Natural killer cell (primary cell): ENCODE measurements around the gene NAALADL2. TPM values are rescaled to one million over a fixed set of nuclear protein-coding genes. Genes with fewer than 3 reads are reported as not detected.
"Not testable (repeated sequence)": the region's sequence is repeated elsewhere in the genome, so short reads cannot be mapped to it uniquely, and the experiment has no call there.

Source experiments
- ATAC-seq, 3 donors: fragments of 150-1000 bp in 2 of 3; fragments of 200-7000 bp in 1 of 3; cut with Tn5 transposase; 1 replicate in 1 of 3; 2 replicates in 2 of 3; pipeline ENCODE4 v1.10.0; 2021; ENCODE audit warnings: mild to moderate bottlenecking in 2 of 3, moderate library complexity in 2 of 3
- DNase-seq, 2 donors: peaks; one replicate each; pipeline versions ENCODE4 v3.0.0 to v3.0.0-alpha.2; 2013 to 2021; ENCODE audit warnings: mixed read lengths in 1 of 2
- H3K27ac ChIP-seq: one replicate; pipeline ENCODE4 v1.5.1; 2013; ENCODE audit warnings: mild to moderate bottlenecking, low read length
- H3K27me3 ChIP-seq: one replicate; pipeline ENCODE4 v1.6.1; 2013; ENCODE audit warnings: low read length; ENCODE audit not compliant: control insufficient read depth, insufficient read depth
- H3K36me3 ChIP-seq: one replicate; pipeline ENCODE4 v1.6.1; 2013; ENCODE audit warnings: low read length; ENCODE audit not compliant: control insufficient read depth, insufficient read depth
- H3K4me1 ChIP-seq: one replicate; pipeline ENCODE4 v1.6.1; 2013; ENCODE audit warnings: low read length; ENCODE audit not compliant: control insufficient read depth, insufficient read depth
- H3K4me3 ChIP-seq: one replicate; pipeline ENCODE4 v1.5.1; 2013; ENCODE audit warnings: low read length
- H3K9me3 ChIP-seq: one replicate; pipeline ENCODE4 v1.6.1; 2013; ENCODE audit warnings: low read length; ENCODE audit not compliant: control insufficient read depth, insufficient read depth
- H3K27ac Mint-ChIP-seq, 2 donors: one replicate each; pipeline ENCODE4 v1.8.0; 2022; ENCODE audit warnings: mild to moderate bottlenecking in 2 of 2, mixed read lengths in 2 of 2, moderate library complexity in 1 of 2
- H3K27me3 Mint-ChIP-seq, 2 donors: one replicate each; pipeline ENCODE4 v1.8.0; 2022; ENCODE audit warnings: low read depth in 2 of 2, mixed read lengths in 2 of 2
- H3K36me3 Mint-ChIP-seq: one replicate; pipeline ENCODE4 v1.8.0; 2022; ENCODE audit warnings: mixed read lengths
- H3K4me1 Mint-ChIP-seq, 2 donors: one replicate each; pipeline ENCODE4 v1.8.0; 2022; ENCODE audit warnings: mixed read lengths in 2 of 2
- H3K4me3 Mint-ChIP-seq: one replicate; pipeline ENCODE4 v1.8.0; 2022; ENCODE audit warnings: mild to moderate bottlenecking, moderate library complexity, mixed read lengths
- H3K9me3 Mint-ChIP-seq, 2 donors: one replicate each; pipeline ENCODE4 v1.8.0; 2022; ENCODE audit warnings: mixed read lengths in 2 of 2
- WGBS: methylation state at CpG from one replicate; pipeline ENCODE4 v1.1.7; 2013; ENCODE audit warnings: missing lambda C conversion rate; ENCODE audit not compliant: insufficient coverage; 5-methylcytosine and 5-hydroxymethylcytosine counted together
- intact Hi-C: fragments of 100-400 bp; cut with micrococcal nuclease; formaldehyde crosslinking; loops from one replicate; pipeline ENCODE4 v1.14.2; 2022
- total RNA-seq, 4 donors: library from RNA; stranded (reverse); fragments of 120-200 nt in 1 of 4; gene quantifications; one replicate each; pipeline versions ENCODE4 v1.2.3 to v1.2.4, GENCODE V29; 2013 to 2022
- TF ChIP-seq, protein P1 (sequence below): fragments of 200-600 bp; IDR thresholded peaks from one replicate; pipeline ENCODE4 v1.8.0; 2022; ENCODE audit warnings: antibody characterized with exemption

The NAALADL2 gene
- total RNA-seq, 3 donors from 2014 or later (not counting 1 experiment from before 2014, with no cell fraction given) = not detected

DNA sequence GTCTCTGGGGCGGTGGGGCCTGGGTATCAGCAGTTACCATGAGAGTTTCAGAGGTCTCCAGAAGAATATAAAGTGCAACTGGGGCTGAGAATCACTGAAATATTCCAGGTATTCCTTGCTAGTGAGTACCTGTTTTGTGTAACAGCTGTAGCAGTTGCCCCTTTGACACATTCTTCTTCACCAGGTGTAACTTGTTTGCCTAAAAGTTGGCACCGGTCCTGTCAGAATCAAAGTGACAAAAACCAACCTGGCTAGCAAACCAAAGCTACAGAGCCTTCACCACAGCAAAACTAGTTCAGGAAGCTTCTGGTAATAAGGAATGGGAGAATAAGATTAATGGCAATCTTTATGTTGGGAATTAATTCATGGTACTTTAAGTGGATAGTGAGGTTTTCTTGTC is 296.0 kb downstream of the NAALADL2 start:
- Mint-ChIP-seq H3K4me3 (no peak overlapping the region), H3K4me1 (no peaks in the 10 kb centered on the region), H3K36me3 (no peaks in the 10 kb centered on the region), H3K27me3 (no peaks in the 10 kb centered on the region), H3K9me3 (peaks cover 0 to 8% of the 10 kb centered on the region in 2 donors), H3K27ac (no peak overlapping the region)
- DNase-seq (no peak), ATAC-seq (no peak)
- Histone ChIP-seq H3K9me3 (peaks cover 7% of the 10 kb centered on the region), H3K27ac (no peak overlapping the region), H3K4me1 (no peaks in the 10 kb centered on the region), H3K27me3 (no peaks in the 10 kb centered on the region), H3K4me3 (no peak overlapping the region), H3K36me3 (no peaks in the 10 kb centered on the region)
- TF ChIP-seq, protein P1, sequence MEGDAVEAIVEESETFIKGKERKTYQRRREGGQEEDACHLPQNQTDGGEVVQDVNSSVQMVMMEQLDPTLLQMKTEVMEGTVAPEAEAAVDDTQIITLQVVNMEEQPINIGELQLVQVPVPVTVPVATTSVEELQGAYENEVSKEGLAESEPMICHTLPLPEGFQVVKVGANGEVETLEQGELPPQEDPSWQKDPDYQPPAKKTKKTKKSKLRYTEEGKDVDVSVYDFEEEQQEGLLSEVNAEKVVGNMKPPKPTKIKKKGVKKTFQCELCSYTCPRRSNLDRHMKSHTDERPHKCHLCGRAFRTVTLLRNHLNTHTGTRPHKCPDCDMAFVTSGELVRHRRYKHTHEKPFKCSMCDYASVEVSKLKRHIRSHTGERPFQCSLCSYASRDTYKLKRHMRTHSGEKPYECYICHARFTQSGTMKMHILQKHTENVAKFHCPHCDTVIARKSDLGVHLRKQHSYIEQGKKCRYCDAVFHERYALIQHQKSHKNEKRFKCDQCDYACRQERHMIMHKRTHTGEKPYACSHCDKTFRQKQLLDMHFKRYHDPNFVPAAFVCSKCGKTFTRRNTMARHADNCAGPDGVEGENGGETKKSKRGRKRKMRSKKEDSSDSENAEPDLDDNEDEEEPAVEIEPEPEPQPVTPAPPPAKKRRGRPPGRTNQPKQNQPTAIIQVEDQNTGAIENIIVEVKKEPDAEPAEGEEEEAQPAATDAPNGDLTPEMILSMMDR = no peak
- 85% methylated on average over 2 of the region's 2 CpGs for WGBS
- intact Hi-C loops = no loop called here

DNA sequence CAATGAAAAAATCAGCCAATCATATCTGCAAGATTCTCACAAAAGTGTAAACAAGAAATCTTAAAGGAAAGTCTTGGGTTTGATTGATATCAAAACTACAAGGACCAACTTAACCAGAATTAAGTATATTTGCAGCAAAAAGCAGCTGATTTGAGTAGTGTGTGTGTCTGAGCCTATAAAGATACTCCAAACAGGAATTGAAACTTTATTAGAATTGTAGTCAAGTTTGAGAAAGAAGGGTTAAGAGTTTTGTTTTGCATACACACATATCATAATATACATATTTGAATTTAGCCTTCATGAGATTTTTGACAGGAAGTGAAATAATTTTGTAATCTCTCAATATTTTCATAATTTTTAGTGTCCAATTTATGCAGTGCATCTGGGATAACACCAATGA is 300.1 kb downstream of the NAALADL2 start:
- H3K36me3 ChIP-seq = no peaks in the 10 kb centered on the region
- no peaks in the 10 kb centered on the region for H3K4me1 Mint-ChIP-seq
- no peak for ATAC-seq
- no peaks in the 10 kb centered on the region for H3K27me3 Mint-ChIP-seq
- no peak overlapping the region for H3K4me3 ChIP-seq
- no peak overlapping the region for H3K27ac Mint-ChIP-seq
- no peaks in the 10 kb centered on the region for H3K36me3 Mint-ChIP-seq
- intact Hi-C loops = no loop called here
- TF ChIP-seq, protein P1 = no peak
- H3K27me3 ChIP-seq = no peaks in the 10 kb centered on the region
- no peak overlapping the region for H3K4me3 Mint-ChIP-seq
- DNase-seq = no peak
- no peaks in the 10 kb centered on the region for H3K4me1 ChIP-seq
- no peak overlapping the region for H3K27ac ChIP-seq
- peaks cover 7% of the 10 kb centered on the region for H3K9me3 ChIP-seq
- H3K9me3 Mint-ChIP-seq = peaks cover 4 to 7% of the 10 kb centered on the region in 2 donors

DNA sequence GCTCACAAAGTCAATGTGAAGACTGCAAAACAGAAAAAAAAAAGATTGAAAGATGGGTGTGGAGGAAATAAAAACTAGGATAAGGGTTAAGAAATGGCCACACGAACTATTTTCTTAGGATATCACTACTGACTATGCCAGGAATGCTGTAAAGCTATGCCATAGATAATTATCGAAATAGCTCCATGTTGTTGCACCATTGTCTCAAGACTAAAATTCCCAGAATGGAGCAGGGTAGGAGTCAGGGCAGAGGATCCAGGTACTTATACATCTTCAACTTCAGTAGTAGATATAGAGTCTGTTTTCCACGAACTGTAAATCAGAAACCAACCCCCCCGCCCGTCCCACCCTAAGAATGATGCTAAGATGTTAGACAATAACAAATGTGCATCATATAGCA is 302.2 kb downstream of the NAALADL2 start:
- TF ChIP-seq, protein P1 = no peak
- ATAC-seq = no peak
- H3K27ac Mint-ChIP-seq = no peak overlapping the region

DNA sequence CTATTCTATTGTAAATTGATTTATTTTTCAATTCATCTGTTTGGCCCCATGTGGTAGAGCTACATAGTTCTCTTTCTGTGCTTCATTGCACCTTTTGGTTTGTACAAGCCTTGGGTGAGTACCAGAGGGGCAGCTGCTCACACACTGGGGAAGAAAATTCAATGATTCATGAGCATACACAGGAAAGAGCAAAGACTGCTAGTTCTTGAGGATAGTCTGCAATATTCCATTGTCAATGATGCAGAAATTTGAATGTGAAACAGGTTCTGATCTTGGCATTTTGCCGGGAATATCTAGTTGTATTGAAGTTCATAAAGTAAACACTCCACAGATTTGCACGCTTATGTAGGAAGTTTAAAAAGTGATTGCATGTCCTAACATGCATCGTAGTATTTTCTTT is 304.6 kb downstream of the NAALADL2 start:
- Mint-ChIP-seq H3K9me3 (peaks cover 4 to 5% of the 10 kb centered on the region in 2 donors), H3K4me1 (no peaks in the 10 kb centered on the region), H3K27me3 (no peaks in the 10 kb centered on the region), H3K4me3 (no peak overlapping the region), H3K27ac (no peak overlapping the region), H3K36me3 (no peaks in the 10 kb centered on the region)
- 100% methylated on average over 1 of the region's 3 CpGs for WGBS
- Histone ChIP-seq H3K9me3 (peaks cover 4% of the 10 kb centered on the region), H3K36me3 (no peaks in the 10 kb centered on the region), H3K4me3 (no peak overlapping the region), H3K4me1 (no peaks in the 10 kb centered on the region), H3K27me3 (no peaks in the 10 kb centered on the region), H3K27ac (no peak overlapping the region)
- DNase-seq = no peak
- TF ChIP-seq, protein P1 = no peak
- no peak for ATAC-seq
- intact Hi-C loops = no loop called here

More for the DNA sequence above, 302.2 kb downstream of the NAALADL2 start:
- no peak overlapping the region for H3K4me3 ChIP-seq
- no peaks in the 10 kb centered on the region for H3K27me3 Mint-ChIP-seq
- H3K4me3 Mint-ChIP-seq = no peak overlapping the region
- no peaks in the 10 kb centered on the region for H3K27me3 ChIP-seq
- H3K9me3 ChIP-seq = peaks cover 4% of the 10 kb centered on the region
- WGBS = 87% methylated on average over 2 of the region's 5 CpGs
- H3K4me1 Mint-ChIP-seq = no peaks in the 10 kb centered on the region
- no peak for DNase-seq
- no peaks in the 10 kb centered on the region for H3K36me3 ChIP-seq
- H3K4me1 ChIP-seq = no peaks in the 10 kb centered on the region
- no peak overlapping the region for H3K27ac ChIP-seq
- H3K9me3 Mint-ChIP-seq = peaks cover 4 to 5% of the 10 kb centered on the region in 2 donors
- no peaks in the 10 kb centered on the region for H3K36me3 Mint-ChIP-seq
- intact Hi-C loops = no loop called here

DNA sequence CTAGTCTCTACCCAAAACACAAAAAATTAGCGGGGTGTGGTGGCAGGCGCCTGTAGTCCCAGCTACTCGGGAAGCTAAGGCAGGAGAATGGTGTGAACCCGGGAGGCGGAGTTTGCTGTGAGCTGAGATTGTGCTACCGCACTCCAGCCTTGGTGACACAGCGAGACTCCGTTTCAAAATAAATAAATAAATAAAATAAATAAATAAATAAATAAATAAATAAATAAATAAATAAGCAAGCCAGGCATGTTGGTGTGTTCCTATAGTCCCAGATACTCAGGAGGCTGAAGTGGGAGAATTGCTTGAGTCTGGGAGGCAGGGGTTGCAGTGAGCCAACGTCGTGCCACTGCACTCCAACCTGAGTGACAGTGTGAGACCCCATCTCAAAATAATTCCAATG is 314.0 kb downstream of the NAALADL2 start:
- H3K4me1 Mint-ChIP-seq, H3K4me3 ChIP-seq, H3K27me3 ChIP-seq, H3K27ac Mint-ChIP-seq, H3K36me3 Mint-ChIP-seq, H3K27ac ChIP-seq, ATAC-seq, H3K9me3 ChIP-seq, H3K4me3 Mint-ChIP-seq, intact Hi-C loops, H3K27me3 Mint-ChIP-seq, H3K9me3 Mint-ChIP-seq, H3K4me1 ChIP-seq, H3K36me3 ChIP-seq, DNase-seq: not testable (repeated sequence)
- WGBS = 95% methylated on average over 5 of the region's 10 CpGs
